GF-D8 (cell line): ENCODE measurements around the gene DOCK3.
"Not testable (repeated sequence)": the region's sequence is repeated elsewhere in the genome, so short reads cannot be mapped to it uniquely, and the experiment has no call there.

Experiments
- DNase-seq: peaks from one replicate; lab custom pipeline; 2025; lab: John Stamatoyannopoulos, UW

Gene DOCK3

DNA sequence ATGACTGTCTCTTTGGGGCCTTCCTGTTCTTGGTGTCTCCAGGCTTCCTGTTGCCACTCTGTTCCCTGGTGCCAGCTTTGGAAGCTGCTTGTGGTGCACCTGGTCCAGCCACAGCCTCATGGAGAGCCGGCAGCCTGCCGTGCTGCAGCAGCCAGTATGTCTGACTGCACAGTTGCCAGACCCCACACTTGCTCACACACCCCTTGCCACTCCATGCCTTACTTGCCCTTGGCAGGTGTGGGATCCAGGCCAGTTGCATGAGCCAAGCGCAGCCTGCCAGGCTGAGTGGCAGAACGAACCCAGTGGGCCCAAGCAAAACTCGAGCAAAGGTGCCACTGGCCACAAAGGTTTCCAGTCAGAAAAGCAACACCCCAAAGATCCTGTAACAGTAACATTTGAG lies 309.2 kb downstream of the DOCK3 start:
- no peak for DNase-seq

DNA sequence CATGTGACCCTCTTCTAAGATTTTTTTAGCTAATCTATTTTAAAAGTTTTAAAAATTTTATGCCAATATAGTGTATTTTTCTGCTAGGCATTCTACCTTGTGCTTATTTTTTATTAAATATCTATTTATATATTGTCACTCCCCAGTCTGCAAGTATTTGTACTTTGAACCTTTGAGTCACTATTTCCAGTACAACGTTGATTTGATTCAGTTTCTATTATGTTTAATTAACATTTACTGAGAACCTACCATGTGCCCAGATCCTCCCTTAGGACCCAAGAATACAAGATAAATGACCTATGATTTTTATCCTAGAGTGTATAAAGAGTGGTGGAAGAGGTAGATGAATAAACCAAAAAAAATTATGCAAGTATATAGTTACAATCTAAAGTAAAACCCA lies 311.2 kb downstream of the DOCK3 start:
- DNase-seq = no peak

DNA sequence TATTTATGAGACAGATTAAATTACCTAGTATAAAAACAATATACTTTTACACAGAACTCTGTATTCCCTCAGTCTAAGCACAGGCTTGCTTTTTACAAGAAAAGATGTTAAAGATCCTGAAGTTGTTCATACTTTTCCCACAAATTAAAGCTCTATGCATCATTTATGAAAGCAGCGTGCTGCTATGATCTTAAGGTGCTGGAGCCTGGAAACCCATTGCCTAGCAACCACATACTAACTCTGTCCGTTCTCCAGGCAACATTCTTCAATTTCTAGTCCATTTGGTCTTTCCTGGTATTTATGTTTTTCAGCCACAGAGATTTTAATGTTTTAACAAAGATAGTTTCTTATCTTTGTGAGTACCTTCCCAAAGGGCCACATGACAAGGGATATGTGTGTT lies 312.0 kb downstream of the DOCK3 start:
- no peak for DNase-seq

DNA sequence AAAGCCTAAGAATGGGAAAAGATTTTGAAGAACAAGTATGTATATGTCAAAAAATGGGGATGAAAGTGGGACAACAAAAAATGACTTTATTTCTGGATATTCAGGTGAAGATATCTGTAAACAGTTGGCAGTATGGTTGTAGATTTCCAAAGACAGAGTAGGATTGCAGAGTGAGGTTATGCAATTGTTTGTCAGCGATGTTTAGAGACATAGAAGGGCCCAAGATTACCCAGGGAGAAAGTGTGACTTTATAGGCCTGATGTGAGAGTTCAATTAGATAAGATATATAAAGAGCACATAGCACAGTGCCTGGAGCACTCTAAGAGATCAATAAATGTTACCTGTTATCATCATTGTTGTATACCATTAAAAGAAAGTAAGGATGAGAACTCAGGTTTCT lies 319.8 kb downstream of the DOCK3 start:
- DNase-seq = no peak

DNA sequence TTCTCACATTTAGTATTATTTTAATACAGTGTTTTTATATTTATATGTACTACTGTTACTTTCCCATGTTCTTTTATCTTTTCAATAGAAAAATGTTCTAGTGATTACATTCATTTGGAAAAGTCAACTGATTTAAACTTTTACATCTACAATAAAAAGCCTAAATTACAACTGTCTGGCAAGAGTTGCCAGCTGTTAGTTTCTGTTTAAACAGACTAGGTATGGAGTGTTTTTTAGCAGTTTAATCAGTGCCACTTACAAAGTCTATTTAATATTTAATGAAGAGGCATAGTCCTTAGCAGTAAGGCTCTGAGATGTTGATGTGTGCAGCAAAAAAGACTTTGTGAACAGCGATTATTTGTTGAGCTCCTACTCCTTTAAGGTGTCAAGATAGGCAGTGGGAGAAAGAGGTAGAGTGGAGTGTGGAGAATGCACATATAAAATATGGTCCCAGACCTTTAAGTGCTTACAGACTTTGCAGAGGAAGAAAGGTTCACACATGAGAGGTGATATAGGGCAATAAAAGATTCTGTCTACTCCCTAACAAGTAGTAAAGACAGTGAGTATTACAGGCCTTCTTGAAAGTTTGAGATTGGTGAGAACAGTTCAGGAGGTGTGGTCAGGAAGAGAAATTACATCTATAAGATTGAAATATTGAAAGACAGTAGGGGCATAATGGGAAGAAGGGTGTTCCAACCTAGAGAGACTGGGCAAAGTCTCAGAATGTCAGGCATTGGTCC lies 320.5 kb downstream of the DOCK3 start:
- no peak for DNase-seq

DNA sequence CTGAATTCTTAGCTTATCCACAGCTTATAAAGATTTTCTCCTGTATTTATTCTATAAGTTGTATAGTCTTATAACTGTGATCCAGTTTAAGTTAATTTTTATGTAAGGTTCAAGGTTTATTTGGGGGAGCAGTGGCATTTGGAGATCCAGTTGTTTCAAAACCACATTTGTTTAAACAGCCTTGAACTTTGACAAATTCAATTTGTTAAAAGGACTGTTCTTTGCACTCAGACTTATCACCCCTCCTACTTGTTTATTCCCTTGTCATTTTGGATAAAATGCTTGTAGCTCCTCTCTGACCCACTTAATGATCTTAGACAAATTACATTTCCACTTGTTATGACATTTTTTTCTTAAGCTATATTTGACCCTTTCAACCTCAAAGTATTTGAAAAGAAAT lies 327.8 kb downstream of the DOCK3 start:
- DNase-seq = no peak

DNA sequence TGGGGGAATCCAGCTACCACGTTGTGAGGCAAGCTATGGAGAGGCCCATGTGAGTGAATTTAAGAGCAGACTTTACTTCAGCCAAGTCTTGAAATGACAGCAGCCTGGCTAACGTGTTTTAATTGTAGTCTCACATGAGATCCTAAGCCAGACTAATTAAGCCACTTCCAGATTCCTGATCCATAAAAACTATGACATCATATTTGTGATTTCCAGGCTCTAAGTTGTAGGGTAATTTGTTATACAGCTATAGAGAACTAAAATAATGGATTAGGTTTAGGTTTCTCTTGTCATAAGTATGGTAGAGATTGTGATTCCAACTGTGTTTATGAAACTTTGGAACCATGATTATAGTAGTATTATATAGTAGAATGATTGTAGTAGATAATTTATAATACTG lies 329.5 kb downstream of the DOCK3 start:
- DNase-seq = no peak

DNA sequence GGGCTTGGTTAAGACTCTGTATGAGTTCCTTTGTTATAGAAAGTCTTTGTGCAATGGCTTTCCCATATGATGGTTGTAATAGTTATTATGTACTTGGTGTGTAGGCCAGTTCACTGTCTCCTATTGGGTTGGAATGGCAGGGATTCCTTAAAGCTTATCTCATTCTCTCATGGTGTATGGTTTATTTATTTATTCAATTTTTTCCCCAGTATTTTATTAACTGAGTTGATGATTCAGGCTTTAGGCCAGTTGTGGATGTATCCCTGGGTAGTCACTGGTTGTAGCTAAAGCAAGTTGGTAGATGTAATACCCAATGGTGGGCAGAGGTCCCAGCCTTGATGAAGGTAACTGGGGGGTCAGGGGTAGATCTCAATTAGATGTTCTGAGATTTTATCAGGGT lies 349.4 kb downstream of the DOCK3 start:
- no peak for DNase-seq

DNA sequence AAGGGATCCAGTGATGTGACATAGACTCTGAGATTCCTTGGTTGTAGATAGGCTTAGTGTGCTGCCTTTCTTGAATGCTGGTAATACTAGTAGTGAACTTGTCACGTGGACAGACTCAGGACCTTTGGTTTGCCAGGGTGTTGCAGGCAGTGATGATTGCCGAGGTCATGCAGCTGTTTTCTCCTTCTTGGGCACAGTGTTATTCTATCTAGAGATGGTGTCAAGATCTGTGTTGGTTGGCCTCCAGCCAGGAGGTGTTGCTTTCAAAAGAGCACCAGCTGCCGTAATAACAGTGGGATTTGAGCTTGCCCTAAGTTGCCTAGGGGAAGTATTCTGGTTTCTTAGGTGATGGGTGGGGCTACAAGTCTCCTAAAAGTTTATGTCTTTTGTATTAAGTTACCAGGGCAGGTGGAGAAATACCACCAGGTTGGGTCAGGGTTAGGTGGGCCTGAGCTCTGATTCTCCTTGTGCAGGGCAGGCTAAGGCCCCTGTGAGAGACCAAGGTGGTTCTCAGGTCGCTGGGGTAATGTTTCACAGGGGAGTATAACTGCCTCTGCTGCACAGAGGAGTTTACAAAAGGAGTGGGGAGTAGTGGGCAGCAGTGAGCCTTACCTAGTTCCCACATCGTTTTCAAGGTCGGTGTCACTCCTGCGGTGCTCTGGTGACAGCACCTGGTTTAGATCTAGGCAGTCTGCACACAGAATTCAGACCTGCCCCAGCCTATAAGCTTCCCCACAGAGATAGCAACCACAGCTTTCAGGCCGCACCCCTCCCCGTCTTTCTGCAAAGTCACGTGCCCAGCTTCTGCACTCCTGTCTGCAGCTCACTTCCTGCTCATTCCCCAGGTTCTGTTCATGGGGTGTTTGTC lies 350.3 kb downstream of the DOCK3 start:
- no peak for DNase-seq

DNA sequence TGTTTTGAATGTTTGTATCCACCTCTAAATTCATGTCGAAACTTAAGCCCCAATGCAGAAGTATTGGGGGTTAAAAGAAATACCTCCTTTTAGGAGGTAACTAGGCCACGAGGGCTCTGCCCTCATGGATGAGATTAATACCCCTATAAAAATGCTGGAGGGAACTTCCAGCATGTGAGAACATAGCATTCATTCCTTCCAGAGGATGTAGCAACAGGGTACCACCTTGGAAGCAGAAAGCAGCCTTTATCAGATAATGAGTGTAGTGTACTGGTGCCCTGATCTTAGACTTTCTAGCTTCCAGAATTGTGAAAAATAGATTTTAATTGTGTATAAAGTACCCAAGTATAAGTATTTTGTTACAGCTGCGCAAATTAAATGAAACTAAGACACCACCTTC lies 356.9 kb downstream of the DOCK3 start:
- DNase-seq = no peak

DNA sequence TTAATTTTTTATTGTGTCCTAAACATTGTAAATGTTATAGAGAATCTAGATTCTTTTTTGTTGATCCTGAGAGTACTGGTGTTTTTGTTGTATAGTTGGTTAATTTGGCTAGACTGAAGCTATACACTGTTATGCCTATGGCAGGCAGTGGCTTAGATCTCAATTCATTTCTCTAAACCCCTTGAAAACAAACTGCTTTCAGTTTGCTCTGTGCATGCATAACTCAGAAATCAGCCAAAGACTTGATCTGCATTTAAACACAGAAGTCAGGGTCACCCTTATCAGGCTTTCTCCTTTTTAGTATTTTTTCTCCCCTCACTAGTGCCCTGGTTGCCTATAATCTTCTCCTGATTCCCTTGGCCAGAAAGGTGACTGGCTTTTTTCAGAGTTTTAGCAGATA lies 360.9 kb downstream of the DOCK3 start:
- DNase-seq = no peak

DNA sequence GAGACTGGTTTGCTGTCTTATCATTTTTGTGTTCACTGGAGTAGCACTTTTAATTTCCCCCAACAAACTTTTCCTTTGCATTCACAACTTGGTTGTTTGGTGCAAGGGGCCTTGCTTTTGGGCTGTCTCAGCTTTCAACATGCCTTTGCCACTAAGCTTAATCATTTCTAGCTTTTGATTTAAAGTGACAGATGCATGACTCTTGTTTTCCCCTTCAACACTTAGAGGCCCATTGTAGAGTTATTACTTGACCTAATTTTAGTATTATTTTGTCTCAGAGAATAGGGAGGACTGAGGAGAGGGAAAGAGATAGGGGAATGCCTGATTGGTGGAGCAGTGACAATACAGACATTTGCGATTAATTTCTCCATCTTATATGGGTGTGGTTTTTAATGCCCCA lies 370.3 kb downstream of the DOCK3 start:
- DNase-seq = no peak

DNA sequence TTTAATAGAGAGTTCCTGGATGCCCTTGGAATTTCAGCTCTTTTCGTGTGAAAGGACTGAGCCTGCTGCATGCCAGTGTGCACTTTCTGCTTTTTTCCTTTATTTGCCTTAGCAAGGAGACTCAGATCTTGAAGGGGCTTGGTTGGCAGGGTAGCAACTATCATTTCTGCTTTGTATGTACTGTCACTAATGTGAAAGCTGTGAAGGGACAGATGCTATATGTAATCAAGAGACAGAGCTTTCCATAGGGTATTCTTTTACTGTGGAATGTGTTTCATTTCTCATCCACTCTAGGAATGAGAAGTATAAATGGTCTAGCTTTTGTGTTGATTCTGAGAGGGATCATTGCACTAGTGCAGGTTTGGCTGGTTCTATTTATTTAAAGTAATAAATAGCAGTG lies 377.8 kb downstream of the DOCK3 start:
- DNase-seq = no peak

DNA sequence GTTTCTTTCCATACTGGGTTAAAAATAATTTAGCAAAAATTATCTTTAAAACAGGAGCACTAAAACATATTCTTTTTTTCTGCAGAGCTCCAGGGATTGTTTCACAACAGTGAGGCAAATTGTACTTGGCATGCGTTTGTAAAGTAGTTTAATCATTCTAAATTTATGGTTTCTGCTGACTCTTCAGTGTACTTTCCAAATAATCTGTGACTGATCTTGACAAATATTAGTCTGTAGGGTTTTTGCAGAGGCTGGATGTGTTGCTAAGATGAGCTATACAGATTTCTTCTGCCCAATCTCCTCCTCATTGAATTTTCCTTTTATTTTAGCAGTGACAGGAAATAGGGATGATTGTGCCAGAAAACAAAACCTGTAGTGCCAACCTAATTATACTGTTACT lies 382.4 kb downstream of the DOCK3 start:
- no peak for DNase-seq

DNA sequence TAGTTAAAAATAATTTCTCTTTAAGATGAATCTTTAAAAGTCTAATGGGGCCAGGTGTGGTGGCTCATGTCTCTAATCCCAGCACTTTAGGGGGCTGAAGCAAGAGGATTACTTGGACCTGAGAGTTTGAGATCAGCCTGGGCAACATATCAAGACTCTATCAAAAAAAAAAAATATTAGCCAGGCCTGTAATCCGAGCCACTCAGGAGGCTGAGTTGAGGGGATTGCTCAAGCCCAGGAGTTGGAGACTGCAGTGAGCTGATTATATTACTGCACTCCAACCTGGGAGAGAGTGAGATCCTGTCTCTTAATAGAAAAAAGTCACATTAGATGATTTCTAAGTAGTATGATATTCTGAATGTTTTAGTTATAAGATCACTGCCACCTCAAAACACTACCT lies 388.3 kb downstream of the DOCK3 start:
- no peak for DNase-seq

DNA sequence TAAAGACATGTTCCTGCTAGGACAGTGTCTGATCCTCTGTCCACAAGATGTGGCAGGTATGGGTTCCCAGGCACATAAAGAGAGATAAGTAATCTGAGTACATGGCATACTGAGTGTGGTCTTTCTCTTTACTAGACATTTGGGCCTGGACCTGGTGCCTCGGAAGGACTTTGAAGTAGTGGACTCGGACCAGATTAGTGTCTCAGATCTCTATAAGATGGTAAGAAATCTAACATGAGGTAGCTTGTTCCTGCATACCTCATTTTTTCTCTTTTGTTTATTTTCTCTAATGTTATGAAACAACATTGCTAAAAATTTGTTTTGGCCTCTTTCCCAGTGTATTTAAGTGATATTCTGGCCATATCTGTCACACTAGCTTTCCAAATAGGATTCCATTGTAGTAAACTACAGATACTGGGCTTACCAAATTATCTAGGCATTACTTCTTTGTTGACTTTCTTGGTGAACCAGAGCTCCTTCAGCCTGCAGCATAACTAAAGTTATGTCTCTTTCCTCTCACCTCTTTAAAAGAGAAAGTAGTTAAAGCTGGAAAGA lies 400.6 kb downstream of the DOCK3 start:
- no peak for DNase-seq

DNA sequence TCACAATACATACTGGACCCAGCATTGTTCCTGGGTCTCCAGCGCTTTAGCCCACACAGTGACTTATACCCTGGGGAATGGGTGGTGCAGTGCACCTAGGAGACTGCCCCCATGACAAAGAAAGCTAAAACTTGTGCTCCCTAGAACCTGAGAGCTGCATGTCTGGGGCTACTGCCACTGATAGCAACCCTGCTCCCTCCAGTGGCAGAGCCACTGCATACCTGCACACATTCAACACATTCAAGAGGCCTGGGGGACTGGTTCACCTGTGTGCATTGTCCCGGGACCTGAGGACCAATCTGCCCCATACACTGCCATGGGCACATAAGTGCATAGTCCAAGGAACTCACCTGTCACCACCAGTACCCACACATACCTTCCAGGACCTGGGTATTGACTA lies 407.6 kb downstream of the DOCK3 start:
- DNase-seq = no peak

DNA sequence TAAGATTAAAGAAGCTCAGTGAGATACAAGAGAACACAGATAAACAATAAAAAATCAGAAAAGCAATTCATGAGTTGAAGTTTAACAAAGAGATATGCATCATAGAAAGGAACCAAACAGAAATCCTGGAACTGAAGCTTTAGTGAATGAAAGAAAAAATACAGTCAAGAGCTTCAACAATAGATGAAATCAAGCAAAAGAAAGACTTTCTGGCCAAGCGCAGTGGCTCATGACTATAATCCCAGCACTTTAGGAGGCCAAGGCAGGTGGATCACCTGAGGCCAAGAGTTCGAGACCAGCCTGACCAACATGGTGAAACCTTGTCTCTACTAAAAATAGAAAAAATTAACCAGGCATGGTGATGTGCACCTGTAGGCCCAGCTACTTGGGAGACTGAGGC lies 408.8 kb downstream of the DOCK3 start:
- no peak for DNase-seq

DNA sequence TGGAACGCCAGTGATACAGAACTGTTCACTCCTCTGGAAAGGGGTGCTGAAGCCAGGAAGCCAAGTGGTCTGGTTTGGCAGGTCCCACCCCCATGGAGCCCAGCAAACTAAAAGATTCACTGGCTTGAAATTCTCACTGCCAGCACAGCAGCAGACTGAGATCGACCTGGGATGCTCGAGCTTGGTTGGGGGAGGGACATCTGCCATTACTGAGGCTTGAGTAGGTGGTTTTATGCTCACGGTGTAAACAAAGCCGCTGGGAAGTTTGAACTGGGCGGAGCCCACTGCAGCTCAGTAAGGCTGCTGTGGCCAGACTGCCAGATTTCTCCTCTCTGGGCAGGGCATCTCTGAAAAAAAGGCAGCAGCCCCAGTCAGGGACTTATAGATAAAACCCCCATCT lies 417.4 kb downstream of the DOCK3 start:
- DNase-seq = not testable (repeated sequence)

DNA sequence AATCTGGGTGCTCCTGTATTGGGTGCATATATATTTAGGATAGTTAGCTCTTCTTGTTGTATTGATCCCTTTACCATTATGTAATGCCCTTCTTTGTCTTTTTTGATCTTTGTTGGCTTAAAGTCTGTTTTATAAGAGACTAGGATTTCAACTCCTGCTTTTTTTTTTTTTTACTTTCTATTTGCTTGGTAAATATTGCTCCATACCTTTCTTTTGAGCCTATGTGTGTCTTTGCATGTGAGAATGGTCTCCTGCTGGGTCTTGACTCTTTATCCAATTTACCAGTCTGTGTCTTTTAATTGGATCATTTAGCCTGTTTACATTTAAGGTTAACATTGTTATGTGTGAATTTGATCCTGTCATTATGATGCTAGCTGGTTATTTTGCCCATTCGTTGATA lies 420.1 kb downstream of the DOCK3 start:
- DNase-seq = not testable (repeated sequence)

DNA sequence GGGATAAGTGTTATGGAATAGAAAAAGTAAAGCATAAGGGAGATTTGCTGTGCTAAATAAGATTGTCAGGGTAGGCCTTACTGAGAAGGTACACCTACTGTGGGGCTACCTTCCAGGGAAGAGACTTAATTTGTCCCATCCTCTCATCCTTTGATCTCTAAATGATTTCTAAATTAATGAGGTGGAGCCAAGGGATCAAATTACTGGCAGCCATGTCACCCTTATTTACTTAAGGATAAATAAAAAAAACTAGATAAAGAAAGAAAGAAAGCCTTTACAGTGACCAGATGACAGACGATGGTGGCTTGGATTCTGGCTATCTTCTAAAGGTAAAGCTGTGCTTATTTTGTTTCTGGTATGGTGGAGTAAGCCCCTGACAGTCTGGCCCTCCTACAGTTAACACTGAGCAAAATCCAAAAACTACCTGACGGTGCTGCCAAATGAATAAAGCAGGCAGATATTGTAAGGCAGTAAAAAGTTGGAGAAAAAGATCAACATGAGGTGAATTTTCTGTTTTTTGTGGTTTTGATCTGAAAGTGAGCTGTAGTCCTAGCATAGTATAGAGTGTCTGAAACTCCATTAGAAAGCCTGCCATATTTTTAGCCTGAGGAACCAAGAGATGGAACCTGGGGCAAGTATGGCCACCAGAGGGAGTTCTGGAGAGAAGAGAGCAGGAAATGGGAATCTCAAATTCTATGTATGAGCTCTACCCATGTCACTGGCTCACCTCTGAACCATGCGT lies 425.2 kb downstream of the DOCK3 start:
- no peak for DNase-seq

DNA sequence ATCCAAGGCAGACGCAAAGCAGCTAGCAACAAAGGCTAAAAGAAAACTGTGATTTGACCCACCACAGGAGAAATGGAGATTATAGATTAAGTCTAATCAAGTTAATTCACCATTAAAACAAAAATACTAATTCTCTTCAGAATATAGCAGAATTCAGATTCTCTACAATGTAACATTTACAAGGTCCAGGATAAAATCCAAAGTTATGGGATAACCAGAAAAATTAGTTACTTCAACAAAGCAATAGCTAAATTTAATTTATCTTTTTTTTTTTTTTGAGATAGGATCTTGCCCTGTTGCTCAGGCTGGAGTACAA lies 425.8 kb downstream of the DOCK3 start:
- DNase-seq = no peak

DNA sequence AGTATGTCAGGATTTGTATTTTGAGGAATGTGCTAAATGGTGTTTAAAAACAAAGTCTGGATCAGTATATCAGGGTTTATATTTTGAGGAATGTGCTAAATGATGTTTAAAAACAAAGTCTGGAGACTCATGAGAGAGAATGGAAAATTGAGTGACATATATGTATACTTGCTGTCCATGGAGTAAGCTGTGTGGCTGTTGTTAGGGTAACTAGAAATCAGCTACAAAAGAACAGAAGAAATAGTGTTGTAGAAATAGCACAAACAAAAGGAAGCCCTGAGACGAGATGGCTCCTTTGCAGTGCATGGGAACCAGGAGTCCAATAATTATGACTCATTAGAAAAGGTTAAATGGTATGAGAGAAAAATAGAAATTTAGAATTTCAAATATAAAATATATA lies 427.7 kb downstream of the DOCK3 start:
- no peak for DNase-seq
